Nephron (organoid): Measurements from ENCODE around the gene CCDC121.
"Not testable (repeated sequence)": the region's sequence is repeated elsewhere in the genome, so short reads cannot be mapped to it uniquely, and the experiment has no call there.

Experiments used
- H3K27ac Mint-ChIP-seq, 3 experiments: 2 replicates each; pipeline ENCODE4 v1.8.0; 2020; ENCODE audit warnings: mixed read lengths in 3 of 3, mild to moderate bottlenecking in 2 of 3, moderate library complexity in 1 of 3
- H3K27me3 Mint-ChIP-seq: 2 replicates; pipeline ENCODE4 v1.8.0; 2021; ENCODE audit warnings: low read depth, mild to moderate bottlenecking, moderate library complexity, mixed read lengths
- H3K36me3 Mint-ChIP-seq: 2 replicates; pipeline ENCODE4 v1.8.0; 2020; ENCODE audit warnings: low read depth, mixed read lengths
- H3K4me1 Mint-ChIP-seq: 2 replicates; pipeline ENCODE4 v1.8.0; 2020; ENCODE audit warnings: mixed read lengths
- H3K4me3 Mint-ChIP-seq, 3 experiments: 2 replicates each; pipeline ENCODE4 v1.8.0; 2020; ENCODE audit warnings: mild to moderate bottlenecking in 3 of 3, mixed read lengths in 3 of 3, moderate library complexity in 2 of 3
- H3K9me3 Mint-ChIP-seq: 2 replicates; pipeline ENCODE4 v1.8.0; 2020; ENCODE audit warnings: mixed read lengths
- CTCF ChIP-seq, 3 experiments: fragments of 200-600 bp; sonication (generic); IDR thresholded peaks; one replicate each; pipeline ENCODE4 v1.5.0; 2021; ENCODE audit warnings: antibody characterized with exemption in 3 of 3; ENCODE audit not compliant: unreplicated experiment in 3 of 3

The CCDC121 gene

GRCh38 chr2:27627963-27628766 lies 647 bp downstream of the CCDC121 start:
- Mint-ChIP-seq H3K27me3 (no peaks in the 10 kb centered on the region), H3K4me3 (no peak overlapping the region), H3K36me3 (peaks cover 37% of the 10 kb centered on the region), H3K27ac (peak overlapping the region in 1 of 3 experiments; percentile 40), H3K9me3 (no peaks in the 10 kb centered on the region), H3K4me1 (peaks cover 8% of the 10 kb centered on the region)
- TF ChIP-seq CTCF (IDR thresholded peaks at IDR 0.05; ENCODE audit: unreplicated experiment in 3 of 3) = no peak

- H3K27me3 Mint-ChIP-seq, H3K4me1 Mint-ChIP-seq, H3K9me3 Mint-ChIP-seq, H3K27ac Mint-ChIP-seq: not testable (repeated sequence)
- H3K36me3 Mint-ChIP-seq = peaks cover 41% of the 10 kb centered on the region
- H3K4me3 Mint-ChIP-seq = peak overlapping the region in 1 of 3 experiments; percentile 26
Measured at GRCh38 chr2:27626921-27627320, 1.9 kb downstream of the CCDC121 start.

- H3K4me1 Mint-ChIP-seq, H3K27me3 Mint-ChIP-seq: not testable (repeated sequence)
- peaks cover 41% of the 10 kb centered on the region for H3K36me3 Mint-ChIP-seq
Measured at GRCh38 chr2:27626323-27626722, 2.5 kb downstream of the CCDC121 start.

GRCh38 chr2:27624943-27625342 lies 3.9 kb downstream of the CCDC121 start:
- no peak for TF ChIP-seq CTCF (IDR thresholded peaks at IDR 0.05; ENCODE audit: unreplicated experiment in 3 of 3)
- Mint-ChIP-seq H3K4me1 (peaks cover 8% of the 10 kb centered on the region), H3K36me3 (peaks cover 45% of the 10 kb centered on the region), H3K27ac (no peak overlapping the region), H3K27me3 (no peaks in the 10 kb centered on the region), H3K4me3 (no peak overlapping the region), H3K9me3 (no peaks in the 10 kb centered on the region)

More at GRCh38 chr2:27626323-27626722, 2.5 kb downstream of the CCDC121 start:
- H3K4me3 Mint-ChIP-seq = peak overlapping the region; percentile 39 to 73 (median 60)
- H3K9me3 Mint-ChIP-seq, H3K27ac Mint-ChIP-seq: not testable (repeated sequence)

- Mint-ChIP-seq H3K27me3 (no peaks in the 10 kb centered on the region), H3K4me3 (no peak overlapping the region), H3K9me3 (no peaks in the 10 kb centered on the region), H3K4me1 (peaks cover 8% of the 10 kb centered on the region), H3K36me3 (peaks cover 59% of the 10 kb centered on the region), H3K27ac (no peak overlapping the region)
- TF ChIP-seq CTCF (IDR thresholded peaks at IDR 0.05; ENCODE audit: unreplicated experiment in 3 of 3) = no peak
Measured at GRCh38 chr2:27622921-27623384, 5.9 kb downstream of the CCDC121 start.

- no peaks in the 10 kb centered on the region for H3K9me3 Mint-ChIP-seq
- no peak overlapping the region for H3K27ac Mint-ChIP-seq
- TF ChIP-seq CTCF (IDR thresholded peaks at IDR 0.05; ENCODE audit: unreplicated experiment in 3 of 3) = no peak
- H3K4me3 Mint-ChIP-seq = no peak overlapping the region
- H3K4me1 Mint-ChIP-seq = no peaks in the 10 kb centered on the region
- no peaks in the 10 kb centered on the region for H3K27me3 Mint-ChIP-seq
- H3K36me3 Mint-ChIP-seq = peaks cover 63% of the 10 kb centered on the region
Measured at GRCh38 chr2:27621524-27621923, 7.3 kb downstream of the CCDC121 start.

GRCh38 chr2:27615316-27615715 lies 13.5 kb downstream of the CCDC121 start:
- no peaks in the 10 kb centered on the region for H3K27me3 Mint-ChIP-seq
- no peak for TF ChIP-seq CTCF (IDR thresholded peaks at IDR 0.05; ENCODE audit: unreplicated experiment in 3 of 3)
- H3K4me1 Mint-ChIP-seq = no peaks in the 10 kb centered on the region
- H3K9me3 Mint-ChIP-seq = no peaks in the 10 kb centered on the region
- H3K27ac Mint-ChIP-seq = no peak overlapping the region
- peaks cover 70% of the 10 kb centered on the region for H3K36me3 Mint-ChIP-seq
- no peak overlapping the region for H3K4me3 Mint-ChIP-seq
